Fibroblast of the aortic adventitia (primary cell): ENCODE measurements around the gene ZBTB2. TPM values are rescaled to one million over a fixed set of nuclear protein-coding genes. Genes with fewer than 3 reads are reported as not detected.
"Not testable (repeated sequence)": the region's sequence is repeated elsewhere in the genome, so short reads cannot be mapped to it uniquely, and the experiment has no call there.

ENCODE experiments used
- DNase-seq: peaks from one replicate; pipeline ENCODE4 v3.0.0-alpha.2; 2010; ENCODE audit warnings: low read depth
- H3K4me3 ChIP-seq: 2 replicates; pipeline ENCODE4 v1.5.1; 2011; ENCODE audit warnings: low read depth, mild to moderate bottlenecking, control low read depth, low read length, moderate library complexity
- total RNA-seq: library from RNA; depleted of rRNA; stranded (reverse); fragments of >200 nt; gene quantifications from 2 replicates; pipeline ENCODE4 v1.2.3, GENCODE V29; 2012; ENCODE audit warnings: low replicate concordance
- TF ChIP-seq, protein P1 (sequence below): IDR thresholded peaks from 2 replicates; pipeline ENCODE4 v1.5.1; 2011; ENCODE audit warnings: mild to moderate bottlenecking, low read length, control low read depth, inconsistent platforms; ENCODE audit not compliant: insufficient read depth

Gene ZBTB2
- total RNA-seq, 1 donor: 14.0 TPM

DNA sequence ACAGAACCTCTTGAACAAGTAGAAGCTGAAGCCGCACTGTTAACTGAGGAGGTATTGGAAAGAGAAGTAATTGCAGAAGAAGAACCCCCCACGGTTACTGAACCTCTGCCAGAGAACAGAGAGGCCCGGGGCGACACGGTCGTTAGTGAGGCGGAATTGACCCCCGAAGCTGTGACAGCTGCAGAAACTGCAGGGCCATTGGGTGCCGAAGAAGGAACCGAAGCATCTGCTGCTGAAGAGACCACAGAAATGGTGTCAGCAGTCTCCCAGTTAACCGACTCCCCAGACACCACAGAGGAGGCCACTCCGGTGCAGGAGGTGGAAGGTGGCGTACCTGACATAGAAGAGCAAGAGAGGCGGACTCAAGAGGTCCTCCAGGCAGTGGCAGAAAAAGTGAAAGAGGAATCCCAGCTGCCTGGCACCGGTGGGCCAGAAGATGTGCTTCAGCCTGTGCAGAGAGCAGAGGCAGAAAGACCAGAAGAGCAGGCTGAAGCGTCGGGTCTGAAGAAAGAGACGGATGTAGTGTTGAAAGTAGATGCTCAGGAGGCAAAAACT is 40.1 kb downstream of the ZBTB2 start:
- no peak for DNase-seq
- H3K4me3 ChIP-seq: no peak overlapping the region
- TF ChIP-seq, protein P1, sequence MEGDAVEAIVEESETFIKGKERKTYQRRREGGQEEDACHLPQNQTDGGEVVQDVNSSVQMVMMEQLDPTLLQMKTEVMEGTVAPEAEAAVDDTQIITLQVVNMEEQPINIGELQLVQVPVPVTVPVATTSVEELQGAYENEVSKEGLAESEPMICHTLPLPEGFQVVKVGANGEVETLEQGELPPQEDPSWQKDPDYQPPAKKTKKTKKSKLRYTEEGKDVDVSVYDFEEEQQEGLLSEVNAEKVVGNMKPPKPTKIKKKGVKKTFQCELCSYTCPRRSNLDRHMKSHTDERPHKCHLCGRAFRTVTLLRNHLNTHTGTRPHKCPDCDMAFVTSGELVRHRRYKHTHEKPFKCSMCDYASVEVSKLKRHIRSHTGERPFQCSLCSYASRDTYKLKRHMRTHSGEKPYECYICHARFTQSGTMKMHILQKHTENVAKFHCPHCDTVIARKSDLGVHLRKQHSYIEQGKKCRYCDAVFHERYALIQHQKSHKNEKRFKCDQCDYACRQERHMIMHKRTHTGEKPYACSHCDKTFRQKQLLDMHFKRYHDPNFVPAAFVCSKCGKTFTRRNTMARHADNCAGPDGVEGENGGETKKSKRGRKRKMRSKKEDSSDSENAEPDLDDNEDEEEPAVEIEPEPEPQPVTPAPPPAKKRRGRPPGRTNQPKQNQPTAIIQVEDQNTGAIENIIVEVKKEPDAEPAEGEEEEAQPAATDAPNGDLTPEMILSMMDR: no peak

DNA sequence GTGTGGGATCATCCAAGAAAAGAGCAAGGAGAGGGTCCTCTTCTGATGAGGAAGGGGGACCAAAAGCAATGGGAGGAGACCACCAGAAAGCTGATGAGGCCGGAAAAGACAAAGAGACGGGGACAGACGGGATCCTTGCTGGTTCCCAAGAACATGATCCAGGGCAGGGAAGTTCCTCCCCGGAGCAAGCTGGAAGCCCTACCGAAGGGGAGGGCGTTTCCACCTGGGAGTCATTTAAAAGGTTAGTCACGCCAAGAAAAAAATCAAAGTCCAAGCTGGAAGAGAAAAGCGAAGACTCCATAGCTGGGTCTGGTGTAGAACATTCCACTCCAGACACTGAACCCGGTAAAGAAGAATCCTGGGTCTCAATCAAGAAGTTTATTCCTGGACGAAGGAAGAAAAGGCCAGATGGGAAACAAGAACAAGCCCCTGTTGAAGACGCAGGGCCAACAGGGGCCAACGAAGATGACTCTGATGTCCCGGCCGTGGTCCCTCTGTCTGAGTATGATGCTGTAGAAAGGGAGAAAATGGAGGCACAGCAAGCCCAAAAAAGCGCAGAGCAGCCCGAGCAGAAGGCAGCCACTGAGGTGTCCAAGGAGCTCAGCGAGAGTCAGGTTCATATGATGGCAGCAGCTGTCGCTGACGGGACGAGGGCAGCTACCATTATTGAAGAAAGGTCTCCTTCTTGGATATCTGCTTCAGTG is 40.8 kb downstream of the ZBTB2 start:
- TF ChIP-seq, protein P1: no peak
- no peak overlapping the region for H3K4me3 ChIP-seq
- DNase-seq: no peak

DNA sequence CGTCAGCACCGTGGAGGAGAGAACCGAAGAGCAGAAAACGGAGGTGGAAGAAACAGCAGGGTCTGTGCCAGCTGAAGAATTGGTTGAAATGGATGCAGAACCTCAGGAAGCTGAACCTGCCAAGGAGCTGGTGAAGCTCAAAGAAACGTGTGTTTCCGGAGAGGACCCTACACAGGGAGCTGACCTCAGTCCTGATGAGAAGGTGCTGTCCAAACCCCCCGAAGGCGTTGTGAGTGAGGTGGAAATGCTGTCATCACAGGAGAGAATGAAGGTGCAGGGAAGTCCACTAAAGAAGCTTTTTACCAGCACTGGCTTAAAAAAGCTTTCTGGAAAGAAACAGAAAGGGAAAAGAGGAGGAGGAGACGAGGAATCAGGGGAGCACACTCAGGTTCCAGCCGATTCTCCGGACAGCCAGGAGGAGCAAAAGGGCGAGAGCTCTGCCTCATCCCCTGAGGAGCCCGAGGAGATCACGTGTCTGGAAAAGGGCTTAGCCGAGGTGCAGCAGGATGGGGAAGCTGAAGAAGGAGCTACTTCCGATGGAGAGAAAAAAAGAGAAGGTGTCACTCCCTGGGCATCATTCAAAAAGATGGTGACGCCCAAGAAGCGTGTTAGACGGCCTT is 41.6 kb downstream of the ZBTB2 start:
- DNase-seq: no peak
- no peak overlapping the region for H3K4me3 ChIP-seq
- TF ChIP-seq, protein P1: no peak

DNA sequence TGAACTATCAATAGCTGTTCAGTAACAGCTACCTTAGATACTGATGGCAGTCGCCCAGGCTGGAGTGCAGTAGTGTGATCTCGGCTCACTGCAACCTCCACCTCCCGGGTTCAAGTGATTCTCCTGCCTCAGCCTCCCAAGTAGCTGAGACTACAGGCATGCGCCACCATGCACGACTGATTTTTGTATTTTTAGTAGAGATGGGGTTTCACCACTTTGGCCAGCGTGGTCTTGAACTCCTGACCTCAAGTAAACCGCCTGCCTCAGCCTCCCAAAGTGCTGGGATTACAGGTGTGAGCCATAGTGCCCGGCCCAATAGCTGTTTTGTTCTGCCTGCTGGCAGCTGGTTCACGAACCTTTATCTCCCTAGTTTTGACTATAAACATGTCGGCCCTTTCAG is 48.6 kb downstream of the ZBTB2 start:
- not testable (repeated sequence) for H3K4me3 ChIP-seq, DNase-seq

DNA sequence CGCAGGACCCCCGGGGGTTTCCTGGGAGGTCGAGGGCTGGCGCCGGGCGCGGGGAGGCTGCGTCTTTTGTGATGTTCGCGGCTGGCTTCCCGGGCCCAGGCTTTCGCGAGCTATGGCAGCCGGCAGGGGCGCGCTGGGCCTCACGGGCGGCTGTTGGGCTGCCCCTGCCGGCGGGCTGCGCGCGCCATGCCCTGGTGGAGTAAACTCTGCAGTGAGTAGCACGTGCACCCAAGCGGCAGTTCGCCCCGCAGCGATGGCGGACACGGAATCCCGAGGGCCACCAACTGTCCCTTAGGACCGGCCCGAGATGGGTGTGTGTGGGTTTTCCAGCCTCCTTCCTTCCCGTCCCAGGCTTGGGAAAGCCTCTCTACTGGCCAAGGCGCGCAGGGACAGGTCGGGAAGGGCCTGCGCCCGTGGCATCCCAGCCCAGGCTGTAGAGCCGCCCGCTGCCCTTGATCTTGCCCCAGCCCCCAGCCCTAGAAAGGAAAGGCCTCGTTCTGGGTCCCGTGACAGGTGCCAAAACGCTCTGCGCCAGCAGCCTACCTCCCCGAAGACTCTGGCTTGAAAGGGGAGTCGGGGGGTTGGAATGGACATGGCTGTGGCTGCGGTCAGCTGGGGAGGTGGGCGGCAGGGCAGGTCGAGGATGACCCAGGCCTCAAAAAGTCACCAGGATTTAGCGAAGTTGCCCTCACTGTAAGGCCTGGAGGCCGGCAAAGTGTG is 49.7 kb downstream of the ZBTB2 start:
- H3K4me3 ChIP-seq: no peak overlapping the region
- TF ChIP-seq, protein P1: no peak
- DNase-seq: no peak

DNA sequence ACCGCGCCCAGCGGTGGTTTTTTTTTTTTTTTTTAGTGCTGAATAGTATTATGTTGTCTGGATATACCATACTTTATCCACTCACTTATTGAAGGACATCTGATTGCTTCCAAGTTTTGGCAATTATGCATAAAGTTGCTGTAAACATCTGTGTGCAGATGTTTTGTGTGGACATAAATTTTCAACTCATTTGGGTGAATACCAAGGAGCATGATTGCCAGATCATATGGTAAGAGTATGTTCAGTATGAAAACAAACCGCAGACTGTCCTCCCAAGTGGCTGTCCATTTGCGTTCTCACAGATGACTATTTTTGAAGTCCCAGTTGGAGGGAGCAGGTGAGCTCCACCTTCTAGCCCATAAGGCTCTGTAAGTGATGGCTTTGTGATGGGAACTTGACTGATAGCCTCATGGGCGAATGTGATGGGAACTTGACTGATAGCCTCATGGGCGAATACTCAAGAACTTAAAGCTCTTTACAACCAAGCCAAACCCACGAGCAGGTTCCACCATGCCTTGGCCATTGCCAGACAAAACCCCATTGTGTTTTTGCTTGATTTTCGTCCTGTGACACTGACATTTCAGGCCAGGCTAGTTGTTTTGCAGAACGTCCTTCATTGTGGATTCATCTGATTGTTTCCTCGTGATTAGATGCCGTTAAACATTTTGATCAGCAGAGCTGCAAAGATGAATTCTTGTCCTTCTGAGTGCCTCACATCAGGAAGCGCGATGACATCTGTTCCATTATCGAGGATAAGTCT is 51.0 kb downstream of the ZBTB2 start:
- H3K4me3 ChIP-seq: no peak overlapping the region
- DNase-seq: no peak
- TF ChIP-seq, protein P1: no peak
